Stimulated activated CD4-positive, alpha-beta T cell treated with anti-CD3 and anti-CD28 coated beads, Interleukin-12 subunit alpha, Interleukin-12 subunit beta, amount 100 ng/mL, for 48 hours (primary cell): ENCODE results near the gene SRF.

Experiments
- DNase-seq, 3 donors: peaks; one replicate each; pipeline ENCODE4 v3.0.0-alpha.2; 2020; ENCODE audit warnings: low read depth in 2 of 3, low spot score in 1 of 3

SRF gene

GRCh38 chr6:43146709-43147688 is 24.1 kb upstream of the SRF start:
- DNase-seq, result no peak

GRCh38 chr6:43147691-43148477 is 23.2 kb upstream of the SRF start:
- no peak for DNase-seq

DNA sequence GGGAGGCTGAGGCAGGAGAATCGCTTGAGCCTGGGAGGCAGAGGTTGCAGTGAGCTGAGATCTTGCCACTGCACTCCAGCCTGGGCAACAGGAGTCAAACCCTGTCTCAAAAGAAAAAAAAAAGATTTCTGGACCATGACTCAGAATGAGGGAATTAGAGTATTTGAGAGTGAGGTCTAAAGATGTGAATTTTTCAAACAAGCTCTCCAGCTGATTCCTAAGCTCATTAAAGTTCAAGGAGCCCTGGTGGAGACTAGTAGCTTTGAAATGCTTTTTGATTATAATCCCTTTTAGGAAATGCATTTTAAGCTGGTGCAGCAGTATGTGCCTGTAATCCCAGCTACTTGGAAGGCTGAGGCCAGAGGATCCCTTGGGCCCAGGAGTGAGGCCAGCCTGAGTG is 21.8 kb upstream of the SRF start:
- DNase-seq, result no peak

DNA sequence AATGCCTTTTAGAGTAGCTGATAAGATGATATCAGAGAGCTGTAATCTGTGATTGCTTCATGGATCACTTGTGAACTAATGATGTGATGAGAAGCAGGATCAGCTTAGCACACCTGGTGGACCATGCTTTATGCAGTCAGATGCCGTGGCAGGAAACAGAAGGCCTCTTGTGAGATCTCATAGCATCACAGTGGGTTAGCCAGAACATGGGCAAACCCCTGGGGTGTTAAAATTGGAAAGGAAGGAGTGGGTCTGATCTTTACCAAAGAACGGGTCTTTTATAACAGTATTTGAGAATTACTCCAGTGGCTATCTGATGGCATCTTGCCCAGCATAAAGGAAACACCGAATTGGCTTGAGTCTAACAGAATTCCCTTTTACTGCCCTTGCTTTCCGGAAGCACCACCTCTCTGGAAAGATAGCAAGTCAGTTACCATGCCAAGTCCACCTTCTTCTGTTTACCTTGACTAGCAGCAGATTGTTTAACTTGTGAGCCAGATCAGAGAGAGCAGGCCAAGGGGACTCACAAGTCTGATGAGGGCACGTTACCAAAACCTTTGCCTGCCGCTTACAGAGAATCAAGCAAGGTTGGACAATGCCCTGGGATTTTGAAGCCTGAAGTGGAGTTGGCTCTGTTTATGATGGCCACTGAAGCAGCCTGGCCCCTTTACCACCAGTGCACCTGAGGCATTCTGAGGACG is 20.9 kb upstream of the SRF start:
- DNase-seq, result no peak

GRCh38 chr6:43159599-43159998 is 11.5 kb upstream of the SRF start:
- DNase-seq, result no peak

DNA sequence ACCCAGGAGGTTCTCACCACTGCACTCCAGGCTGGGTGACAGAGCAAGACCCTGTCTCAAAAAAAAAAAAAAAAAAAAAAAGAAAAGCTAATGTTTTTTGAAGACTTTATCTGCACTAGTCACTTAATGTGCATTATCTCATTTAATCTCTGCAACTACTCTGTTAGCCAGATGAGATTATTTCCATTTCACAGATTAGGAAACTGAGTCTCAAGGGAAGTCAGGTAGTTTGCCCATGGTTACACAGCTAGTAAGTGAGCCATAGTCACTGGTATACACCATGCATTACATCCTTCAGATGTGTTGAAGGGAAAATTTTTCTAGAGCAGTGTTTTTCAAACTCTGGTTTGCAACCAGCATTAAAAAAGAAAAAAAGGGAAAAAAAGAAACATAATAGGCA is 7.2 kb upstream of the SRF start:
- DNase-seq, result no peak

DNA sequence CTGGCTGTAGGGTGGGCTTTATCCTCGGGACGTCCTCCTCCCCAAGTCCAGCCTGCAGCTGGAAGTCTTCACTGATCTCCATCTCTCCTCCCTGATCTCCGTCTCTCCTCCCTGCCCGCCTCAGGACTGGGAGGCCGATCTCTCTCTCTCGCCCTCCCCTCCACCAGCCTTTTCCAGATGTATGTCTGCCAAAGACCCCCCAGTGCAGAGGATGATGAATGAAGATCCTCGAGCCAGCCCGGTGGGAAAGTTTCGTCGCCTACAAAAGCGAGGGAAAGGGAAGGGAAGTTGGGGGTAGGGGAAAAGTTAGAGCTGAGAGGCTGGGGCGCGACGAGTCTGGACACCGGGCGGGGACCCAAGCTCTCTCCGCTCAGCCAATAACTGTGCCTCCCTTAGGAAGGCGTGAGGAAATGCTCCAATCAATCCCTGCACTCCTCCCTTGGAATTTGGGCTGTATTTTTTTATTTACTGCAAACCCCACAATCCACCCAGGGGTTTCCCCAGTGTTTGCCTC is 595 bp upstream of the SRF start:
- DNase-seq, result no peak

DNA sequence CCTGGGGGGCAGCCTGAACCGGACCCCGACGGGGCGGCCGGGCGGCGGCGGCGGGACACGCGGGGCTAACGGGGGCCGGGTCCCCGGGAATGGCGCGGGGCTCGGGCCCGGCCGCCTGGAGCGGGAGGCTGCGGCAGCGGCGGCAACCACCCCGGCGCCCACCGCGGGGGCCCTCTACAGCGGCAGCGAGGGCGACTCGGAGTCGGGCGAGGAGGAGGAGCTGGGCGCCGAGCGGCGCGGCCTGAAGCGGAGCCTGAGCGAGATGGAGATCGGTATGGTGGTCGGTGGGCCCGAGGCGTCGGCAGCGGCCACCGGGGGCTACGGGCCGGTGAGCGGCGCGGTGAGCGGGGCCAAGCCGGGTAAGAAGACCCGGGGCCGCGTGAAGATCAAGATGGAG is 636 bp downstream of the SRF start:
- peak in 1 of 3 donors; percentile 22 for DNase-seq

DNA sequence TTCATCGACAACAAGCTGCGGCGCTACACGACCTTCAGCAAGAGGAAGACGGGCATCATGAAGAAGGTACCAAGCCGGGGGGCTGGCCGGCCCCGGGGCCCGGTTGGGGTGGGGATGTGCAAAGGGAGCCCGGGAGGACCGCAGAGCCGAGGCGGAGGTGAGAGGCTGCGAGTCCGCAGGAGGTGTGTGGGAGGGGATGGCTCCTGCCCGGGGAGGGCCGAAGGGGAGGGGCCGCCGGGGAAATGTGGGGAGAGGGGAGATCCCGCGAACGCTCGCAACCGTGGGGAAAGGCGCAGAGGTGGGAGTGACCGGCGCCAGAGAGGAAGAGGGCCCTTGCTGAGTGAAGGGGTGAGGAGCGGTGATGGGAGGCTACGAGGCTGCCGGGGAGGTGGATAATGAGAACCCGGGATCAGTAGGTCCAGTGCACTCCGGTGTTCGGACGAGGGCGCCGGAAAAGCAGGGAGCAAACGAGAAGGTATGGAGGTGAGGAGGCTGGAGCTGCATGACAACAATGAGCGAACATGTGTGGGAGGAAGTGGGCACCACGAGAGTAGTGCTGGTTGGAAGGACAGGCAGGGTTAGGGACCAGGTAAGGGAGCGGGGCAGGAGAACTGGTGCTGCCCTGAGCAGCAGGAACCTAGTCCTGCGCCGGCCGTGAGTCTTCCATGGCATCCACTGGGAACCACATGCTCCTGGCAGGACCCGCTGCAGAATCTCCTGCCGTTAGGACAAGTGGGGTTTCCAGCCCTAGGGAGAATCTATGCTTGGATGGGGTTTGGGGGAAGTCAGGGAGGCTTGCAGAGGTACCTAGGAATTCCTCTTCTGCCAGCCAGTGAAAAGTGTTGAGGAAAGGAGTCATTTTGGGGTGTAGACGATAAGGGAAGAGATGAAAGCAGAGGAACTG is 1.3 kb downstream of the SRF start:
- peak in 2 of 3 donors; percentile 25 to 55 for DNase-seq

GRCh38 chr6:43173591-43174262 is 2.7 kb downstream of the SRF start:
- no peak for DNase-seq

DNA sequence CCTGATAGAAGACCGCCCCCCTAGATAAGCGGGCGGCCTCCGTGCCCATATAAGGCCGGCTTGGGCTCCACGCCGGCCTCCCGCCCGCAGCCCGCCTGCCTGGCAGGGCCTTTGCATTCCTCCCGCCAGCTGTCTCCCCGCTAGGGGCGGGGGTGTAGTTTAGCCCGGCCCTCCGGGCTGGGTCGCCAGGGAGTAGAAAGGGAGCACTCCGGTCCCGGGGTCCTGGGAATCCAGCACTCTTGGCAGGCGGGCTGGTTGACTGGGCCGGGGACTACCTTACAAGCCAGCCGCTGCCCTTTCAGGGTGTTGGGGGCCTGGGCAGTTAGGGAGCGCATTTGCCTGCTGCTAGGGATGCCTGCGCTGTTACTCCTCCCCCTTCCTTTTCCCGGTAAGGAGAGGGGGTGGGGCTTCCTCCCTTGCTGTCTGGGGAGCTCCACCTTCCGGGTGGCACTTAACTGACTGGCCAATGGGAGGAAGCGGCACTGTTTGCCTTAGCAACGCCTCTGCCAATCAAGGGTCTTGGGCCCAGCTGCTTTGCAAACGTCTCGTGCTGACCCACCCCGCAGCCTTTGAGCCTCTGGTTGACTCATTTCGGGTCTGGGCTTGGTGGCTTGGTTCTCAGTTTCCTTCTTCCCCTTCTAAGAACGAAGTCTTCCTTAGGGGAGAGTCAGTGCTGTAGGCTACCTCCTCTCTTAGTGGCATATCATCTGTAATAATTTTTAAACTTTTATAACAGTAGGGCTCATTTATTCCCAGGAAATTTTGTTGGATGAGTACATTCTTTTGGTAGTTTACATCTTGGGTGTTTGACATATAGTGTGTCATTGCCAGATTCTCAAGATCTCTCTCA is 3.4 kb downstream of the SRF start:
- DNase-seq, result peak; percentile 92 to 95 (median 94)

DNA sequence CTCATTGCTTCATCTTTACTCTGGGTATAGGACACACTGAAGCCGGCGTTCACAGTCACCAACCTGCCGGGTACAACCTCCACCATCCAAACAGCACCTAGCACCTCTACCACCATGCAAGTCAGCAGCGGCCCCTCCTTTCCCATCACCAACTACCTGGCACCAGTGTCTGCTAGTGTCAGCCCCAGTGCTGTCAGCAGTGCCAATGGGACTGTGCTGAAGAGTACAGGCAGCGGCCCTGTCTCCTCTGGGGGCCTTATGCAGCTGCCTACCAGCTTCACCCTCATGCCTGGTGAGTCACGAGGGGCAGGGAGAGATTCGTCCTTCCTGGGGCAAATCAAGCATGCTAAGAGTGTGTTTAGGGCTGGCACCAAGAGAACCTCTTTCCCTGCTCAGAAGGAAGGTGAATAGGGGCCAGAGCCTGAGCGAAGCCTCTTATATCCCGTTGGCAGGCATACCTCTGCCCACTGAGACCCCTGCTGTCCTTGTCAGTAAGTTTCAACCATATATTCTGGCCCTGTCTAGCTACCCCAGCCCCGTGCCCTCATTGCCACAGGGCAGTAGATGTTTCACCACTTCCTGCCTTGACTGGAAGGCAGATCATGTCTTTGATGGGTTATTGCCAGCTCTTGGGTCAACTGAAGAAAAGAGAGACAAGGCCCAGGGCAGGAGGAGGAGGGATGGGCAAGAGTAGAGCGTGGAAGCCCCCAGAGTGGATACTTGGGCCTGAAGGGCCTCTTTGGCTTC is 4.8 kb downstream of the SRF start:
- DNase-seq, result no peak

DNA sequence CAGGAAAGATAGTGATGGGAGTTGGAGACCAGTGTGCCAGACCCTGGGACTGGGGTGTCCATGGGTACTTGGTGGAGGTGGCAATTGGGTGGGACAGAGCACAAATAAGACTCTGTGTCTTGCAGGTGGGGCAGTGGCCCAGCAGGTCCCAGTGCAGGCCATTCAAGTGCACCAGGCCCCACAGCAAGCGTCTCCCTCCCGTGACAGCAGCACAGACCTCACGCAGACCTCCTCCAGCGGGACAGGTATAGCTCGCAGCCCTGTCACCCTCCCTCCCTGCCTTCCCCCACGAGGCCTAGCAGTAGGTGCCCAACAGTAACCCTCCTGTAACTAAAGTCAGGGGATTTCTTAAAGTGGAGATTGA is 5.3 kb downstream of the SRF start:
- DNase-seq, result no peak

DNA sequence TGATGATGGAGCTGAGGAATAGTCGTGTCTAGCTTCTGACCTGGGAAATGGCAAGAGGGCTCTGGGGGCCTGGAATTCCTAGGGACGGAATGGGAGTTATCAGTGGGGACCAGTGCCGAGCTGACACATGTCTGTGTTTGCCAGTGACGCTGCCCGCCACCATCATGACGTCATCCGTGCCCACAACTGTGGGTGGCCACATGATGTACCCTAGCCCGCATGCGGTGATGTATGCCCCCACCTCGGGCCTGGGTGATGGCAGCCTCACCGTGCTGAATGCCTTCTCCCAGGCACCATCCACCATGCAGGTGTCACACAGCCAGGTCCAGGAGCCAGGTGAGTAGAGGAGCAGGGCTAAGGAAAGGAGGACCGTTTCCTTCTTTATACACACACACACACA is 7.1 kb downstream of the SRF start:
- no peak for DNase-seq

GRCh38 chr6:43178951-43179830 is 8.1 kb downstream of the SRF start:
- no peak for DNase-seq

DNA sequence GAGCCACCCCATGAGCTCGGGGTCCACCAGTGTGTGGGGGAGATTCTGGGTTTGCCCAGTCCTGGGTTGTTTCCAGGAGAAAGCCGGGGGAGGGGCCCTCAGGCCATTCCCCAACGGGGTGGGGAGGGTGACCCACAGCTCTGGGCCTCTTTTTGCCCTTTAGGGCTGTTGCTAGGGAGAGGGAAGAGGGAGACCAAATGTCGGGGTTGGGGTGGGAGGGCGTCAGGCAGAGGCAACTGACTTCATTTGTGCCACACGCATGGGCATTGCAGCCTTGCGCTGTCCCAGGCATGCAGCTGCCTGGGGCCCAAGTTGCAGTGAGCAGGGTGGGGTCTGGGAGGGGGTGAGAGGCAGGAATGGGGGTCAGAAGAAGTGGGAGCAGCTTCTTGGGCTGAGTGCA is 9.0 kb downstream of the SRF start:
- DNase-seq, result no peak

DNA sequence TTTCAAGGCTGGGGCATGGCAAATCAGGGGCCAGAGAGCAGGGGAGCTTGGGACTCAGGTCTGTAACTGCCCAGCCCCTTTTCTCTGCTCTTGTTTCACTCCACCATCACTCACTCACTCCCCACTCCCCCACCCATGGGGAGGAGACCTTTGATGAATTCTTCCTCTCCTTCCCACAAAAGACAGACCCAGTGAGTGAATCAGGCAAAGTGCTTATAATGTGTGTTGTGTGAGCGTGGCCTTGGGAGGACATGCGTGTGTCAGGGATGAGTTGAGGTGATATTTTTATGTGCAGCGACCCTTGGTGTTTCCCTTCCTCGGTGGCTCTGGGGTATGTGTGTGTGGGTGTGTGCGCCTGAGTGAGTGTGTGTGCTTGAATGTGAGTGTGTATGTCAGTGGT is 9.9 kb downstream of the SRF start:
- DNase-seq, result no peak
